GOT3 (cell line): Measurements from ENCODE around the gene IDH3G.

Source experiments
- DNase-seq: peaks from one replicate; lab custom pipeline; 2025; ENCODE audit warnings: mixed read lengths; lab: John Stamatoyannopoulos, UW

The IDH3G gene

DNA sequence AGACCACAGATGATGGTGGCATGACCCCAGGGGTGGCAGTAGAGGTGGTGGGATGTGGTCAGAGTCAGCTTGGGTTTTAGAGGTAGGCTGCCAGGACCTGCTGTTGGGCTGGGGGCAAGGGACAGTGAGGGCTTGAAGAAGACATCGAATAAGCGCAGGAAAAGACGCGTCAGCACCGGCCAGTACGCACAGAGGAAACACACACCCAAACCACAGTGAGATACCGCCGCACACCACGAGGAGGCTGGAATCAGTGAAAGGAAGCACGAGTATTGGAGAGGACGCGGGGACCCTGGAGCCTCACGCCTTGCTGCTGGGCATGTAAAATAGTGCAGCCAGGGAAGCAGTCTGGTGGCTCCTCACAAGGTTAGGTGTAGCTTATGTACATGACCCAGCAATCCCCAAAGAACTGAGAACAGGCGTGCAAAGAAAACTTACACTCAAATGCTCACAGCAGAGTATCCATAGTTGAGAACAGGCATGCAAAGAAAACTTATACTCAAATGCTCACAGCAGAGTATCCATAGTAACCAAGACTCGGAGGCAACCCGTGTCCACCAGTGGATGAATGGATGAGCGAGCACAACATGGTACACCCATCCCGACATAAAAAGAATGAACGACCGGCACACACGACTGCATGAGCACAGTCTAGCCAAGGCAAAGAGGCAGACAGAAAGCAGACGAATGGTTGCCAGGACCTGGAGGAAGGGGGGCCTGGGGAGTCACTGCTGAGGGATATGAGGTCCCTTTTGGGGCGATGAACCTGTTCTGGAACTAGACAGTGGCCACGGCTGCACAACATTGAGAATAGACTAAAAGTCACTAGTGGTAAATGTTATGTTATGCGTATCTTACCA, 22.9 kb upstream of the IDH3G start:
- DNase-seq, result no peak

DNA sequence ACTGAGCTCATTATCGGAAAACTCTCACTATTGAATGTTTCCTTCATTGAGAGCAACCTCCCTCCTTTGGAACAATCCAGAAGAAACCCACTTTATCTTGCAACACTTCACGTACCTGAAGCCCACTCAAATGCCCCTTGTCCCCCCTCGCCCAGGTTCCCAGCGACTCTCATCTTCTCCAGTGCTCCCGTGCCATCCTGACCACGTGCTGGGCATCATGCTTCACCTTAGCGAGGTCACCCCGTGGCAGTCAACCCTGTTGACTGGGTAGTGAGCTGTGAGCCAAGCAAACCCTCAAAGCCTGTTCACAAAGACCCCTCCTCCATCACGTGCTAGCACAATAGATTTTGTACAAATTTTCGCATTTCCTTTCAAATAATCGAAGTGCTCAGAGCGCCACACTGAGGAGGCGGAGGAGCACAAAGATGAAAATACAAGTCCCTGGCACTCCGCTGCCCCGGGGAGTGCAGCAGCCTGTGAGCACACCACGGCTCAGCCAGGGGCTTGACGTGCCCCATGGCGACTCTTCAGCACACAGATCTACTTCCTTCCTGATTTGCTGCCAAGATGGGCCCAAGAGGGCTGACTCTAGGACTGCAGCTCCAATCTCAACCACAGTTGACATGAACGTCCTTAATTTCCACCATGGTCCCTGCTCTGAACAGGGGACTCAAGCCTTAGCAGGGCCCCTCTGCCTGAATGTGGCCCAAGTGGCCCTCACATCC, 20.6 kb upstream of the IDH3G start:
- DNase-seq, result no peak

DNA sequence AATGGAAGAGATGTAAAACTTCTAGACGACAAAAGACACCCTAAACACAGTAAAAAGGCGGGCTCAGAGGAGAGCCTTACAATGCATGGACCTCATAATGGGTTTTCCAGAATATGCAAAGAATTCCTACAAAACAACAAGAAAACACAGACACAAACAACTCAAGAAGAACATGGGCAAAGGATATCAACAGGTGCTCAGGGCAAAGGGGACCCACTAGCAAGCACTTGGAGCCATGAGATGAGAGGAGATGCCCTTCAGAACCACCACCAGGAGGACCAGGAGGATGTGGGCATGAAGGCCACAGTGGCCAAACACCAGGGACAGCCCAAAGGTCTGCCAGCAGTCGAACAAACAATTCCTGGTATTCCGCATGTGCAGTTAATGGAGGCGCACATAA, 19.0 kb upstream of the IDH3G start:
- no peak for DNase-seq

DNA sequence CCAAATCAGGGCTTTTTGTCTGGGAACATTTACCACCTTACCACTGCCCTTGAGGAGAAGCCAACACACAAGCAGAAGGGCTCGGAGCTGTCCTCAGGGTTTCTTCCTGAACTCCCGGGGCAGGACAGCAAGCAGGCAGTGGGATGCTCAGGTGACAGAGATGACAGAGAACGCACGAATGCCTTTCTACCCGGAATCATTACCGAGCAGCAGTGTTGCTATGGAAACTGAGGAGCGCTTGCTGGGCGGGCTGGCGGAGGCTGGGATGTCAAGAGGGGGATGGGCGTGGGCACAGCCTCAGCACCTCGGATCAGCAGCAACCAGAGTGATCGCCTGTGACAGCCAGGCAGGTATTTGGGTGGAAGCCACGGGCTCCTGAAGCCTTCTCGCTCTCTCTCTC, 18.0 kb upstream of the IDH3G start:
- no peak for DNase-seq

DNA sequence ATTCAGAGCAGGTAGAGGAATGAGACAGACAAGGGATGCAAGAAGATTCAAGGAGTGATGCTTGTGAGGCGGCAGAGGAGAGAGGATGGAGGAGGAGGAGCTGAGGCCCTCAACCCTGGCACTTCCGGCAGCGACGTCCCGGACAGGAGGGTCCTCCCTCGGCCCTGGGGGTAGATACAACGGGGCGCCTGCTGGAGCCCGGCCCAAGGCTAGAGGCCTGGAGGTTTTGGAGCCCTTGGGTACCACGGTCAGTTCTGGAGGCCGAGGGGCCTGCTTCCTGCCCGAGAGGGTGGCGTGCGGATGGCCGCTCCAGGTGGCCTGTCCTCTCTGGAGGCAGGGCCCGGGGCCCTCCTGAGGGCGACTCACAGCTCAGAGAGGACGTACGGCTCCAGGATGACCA, 13.8 kb upstream of the IDH3G start:
- DNase-seq, result no peak

DNA sequence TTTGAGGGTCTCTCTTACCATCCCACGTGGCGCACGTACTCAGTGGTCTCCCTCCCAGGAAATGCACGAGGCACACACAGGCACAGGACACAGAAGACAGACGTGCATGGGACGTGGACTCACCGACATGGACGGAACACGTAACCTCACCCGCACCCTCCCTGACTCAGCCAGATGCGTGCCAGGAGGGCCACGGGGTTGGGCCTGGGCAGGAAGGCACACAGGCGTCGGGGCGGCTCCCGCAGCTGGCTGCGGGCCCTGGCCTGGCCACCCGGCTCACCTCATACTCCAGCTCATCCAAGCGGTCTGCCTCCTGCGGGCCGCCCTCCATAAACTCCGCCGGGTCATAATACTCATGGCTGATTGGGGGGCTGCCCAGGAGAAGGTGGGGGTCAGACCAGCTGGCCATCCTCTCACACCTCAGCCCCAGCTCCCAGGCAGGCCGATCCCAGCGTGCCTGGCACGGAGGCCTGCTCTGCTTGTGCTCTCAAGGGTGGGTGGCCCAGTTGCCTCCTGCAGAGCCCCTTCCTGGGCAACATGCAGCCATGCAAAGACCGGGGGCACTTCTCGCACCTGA, 12.9 kb upstream of the IDH3G start:
- DNase-seq, result no peak

DNA sequence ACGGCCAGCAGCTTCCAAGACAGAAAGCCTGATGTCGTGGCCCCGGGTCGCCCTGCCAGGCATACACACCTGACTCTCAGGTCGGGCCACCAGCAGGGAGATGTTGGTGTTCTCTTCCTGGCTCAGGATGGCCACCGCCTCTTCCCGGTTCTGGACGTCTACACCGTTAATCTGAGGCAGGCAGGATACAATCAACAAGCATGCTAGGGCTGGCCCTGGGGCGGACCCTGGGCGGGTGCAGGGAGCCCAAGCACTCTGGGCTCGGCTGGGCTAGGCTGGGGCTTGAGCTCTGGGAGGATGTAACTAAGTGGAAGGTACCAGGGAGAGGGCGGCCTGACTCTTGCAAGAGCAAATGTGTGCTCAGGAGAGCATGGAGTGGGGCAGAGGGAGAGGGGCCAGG, 11.3 kb upstream of the IDH3G start:
- no peak for DNase-seq

DNA sequence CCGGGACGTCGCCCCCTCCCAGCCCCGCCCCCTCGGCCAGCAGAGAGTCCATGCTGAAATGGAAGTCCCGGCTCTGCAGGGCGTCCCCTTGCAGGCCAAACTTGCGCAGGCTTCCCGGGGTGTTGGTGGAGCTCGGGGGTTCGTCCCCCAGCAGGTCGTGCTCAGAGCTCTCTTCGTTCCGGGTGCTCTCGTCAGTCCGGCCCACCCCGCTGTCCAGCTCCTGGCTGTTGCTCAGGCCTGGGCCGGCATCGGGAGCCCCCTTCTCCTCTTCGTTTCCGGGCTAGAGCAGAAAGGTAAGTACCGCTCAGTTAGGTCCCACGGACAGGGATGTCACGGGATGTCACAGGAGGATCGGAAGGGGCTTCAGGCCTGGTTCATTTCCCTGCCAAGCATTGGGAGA, 10.4 kb upstream of the IDH3G start:
- DNase-seq, result no peak

DNA sequence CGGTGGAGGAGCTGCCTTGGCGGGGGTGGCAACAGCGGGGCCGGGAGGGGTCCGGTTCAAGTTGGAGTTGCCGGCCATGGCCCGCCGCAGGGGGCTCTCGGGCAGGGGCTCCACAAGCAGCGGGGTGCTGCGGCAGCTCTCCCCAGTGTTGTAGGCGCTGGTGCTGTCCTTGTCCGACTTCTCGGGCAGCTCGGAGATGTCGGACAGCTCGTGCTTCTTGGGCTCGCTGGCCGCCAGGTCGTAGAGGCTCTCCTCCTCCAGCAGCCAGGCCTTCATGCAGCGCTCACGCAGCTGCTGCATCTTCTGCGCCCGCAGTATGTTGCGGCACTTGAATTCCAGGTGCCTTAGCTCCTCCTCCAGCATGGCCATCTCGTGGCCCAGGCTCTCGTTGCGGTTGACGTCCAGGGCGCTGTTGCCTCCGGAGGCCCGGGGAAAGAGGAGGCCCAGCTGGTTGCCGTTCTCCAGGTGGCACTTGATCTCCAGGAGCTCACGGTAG, 10.0 kb upstream of the IDH3G start:
- no peak for DNase-seq

DNA sequence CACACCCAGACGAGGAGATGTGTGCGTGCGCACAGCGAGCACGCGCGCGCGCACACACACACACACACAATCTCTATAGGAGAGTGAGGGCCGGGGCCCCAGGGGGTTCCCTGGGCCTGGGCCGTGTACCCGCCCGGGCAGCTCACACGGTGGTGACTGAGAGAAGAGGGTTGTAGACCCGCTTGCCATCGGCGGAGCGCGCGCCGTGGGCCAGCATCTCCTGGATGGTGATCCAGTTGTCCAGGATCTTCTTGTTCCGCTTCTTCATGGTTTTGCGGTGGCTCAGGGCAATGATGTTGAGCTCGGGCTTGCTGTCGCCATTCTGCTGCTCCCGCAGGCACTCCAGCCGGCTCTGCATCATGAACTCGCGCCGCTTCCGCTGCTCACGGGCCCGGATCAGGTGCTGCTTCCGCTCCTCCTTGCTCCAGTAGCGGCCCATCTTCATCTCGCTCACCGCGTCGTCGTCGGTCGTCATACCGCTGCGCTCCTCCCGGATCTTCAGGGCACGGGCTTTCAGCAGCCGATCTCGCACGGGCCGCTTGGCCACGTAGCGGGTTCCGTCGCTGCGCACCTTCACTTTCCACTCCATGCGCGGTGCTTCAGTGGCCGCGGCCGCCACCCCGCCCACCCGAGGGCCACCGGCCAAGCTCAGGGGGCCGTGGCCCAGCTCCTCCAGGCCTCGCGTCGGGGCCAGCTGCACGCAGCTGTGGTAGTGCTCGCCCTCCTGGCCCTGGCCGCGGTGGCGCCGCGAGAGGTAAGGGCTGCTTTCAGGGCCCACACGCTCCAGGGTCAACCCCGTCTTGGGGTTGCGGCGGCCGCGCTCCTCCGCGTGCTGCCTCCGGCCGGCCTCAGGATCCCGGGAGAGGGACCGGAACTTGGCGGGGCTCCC, 9.3 kb upstream of the IDH3G start:
- no peak for DNase-seq

DNA sequence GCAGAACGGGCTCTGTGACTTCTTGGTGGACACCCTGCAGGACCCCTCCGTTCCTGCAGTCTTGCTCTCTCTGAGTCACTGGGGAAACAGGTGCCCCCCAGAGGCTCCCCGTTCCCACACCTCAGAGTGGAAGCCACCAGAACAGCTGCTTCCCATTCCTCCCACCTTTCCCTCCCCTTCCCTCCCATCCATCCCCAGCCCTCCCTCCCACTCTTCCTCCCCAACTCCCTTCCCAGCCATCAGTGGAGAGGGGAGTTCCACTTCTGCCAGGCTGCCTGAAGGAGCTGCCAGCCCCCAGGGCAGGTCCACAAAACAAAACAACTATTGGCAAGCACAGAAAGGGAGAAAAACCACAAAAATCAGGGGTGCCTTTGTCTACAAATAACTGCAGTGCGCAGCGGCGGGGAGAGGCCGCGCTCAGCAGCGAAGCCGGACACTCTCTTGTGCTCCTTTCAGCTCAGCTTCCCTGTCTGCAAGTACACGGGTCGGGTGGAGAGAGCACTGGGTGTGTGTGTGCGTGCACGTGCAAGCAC, 8.4 kb upstream of the IDH3G start:
- DNase-seq, result no peak

DNA sequence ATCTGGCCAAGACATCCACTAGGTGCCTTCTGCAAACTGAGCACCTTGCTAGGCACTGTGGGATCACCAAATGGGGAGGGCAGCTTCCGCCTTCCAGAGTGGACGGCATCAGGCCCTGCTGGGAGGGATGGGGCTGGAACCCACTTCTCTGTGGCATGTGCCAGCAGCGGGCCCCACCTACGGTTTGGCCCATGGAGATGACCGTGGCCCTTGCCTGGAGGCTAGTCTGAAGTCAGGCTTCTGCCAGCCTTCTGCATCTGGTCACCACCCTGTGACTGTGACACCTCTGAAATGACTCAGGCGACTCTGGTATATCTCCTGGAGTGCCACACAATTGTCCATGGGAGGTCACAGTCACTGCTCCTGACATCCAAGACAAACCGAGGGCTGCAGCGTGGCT, 7.5 kb upstream of the IDH3G start:
- DNase-seq, result no peak

DNA sequence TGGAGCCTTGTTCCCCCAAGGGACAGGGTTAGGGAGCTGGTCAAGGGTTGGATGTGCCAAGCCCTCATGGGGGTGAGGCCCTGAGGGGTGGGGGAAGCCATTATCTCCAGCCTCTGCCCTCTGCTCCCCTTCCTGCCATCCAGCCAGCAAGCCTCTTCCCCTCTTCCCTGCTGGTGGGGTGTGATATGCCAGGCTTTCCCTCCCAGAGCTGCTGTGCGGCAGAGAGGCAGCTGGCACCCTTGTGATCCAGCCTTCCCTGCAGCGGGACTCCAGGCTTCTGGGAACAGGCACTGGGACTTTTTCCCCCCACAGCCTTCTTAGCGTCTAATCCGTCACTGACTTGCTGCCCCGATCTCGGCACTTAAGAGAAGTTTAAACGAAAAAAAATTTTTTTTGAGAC, 6.6 kb upstream of the IDH3G start:
- DNase-seq, result no peak

DNA sequence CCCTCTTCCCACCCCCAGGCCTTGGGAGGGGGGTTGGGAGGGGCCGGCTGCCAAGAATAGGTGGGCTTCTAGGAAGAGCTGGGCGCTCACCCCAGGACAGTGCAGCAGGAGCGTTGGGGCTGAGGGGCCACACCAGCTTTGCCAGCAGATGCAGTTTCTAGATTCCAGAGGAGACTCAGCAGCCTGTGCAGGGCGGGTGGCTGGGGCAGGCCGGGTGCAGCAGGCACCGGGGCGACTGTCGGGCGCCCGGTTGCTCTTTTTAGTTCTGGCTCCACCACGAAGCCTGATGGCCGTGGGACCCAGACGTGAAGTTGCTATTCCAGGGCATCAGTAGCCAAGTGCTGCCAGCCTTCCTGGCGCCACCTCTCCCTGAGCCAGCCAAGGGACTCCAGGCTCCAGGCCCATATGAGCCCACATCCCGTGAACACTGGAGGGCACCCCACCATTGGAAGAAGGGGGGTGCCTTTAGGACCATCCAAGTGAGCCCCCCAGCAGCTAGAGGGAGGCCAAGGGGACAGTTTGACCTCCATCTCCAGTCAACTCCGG, 6.1 kb upstream of the IDH3G start:
- no peak for DNase-seq

DNA sequence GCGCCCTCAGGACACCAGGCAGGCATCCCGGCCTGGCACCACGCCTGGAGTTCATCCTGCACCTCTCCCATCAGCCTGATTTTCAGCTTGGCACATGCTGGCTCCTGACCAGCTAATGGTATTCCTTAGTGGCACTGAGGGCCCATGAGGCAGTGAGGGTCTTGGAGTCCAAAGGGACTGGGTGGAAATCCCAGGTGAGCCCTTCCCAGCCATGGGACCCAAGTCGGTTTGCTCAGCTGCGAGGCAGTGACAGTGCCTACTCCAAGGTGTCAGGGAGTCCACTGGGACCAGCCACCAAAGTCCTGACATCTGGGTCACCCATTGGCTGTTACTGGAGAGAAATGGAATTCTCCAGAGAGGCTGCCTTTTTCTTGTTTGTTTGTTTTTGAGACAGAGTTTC, 5.2 kb upstream of the IDH3G start:
- DNase-seq, result no peak

DNA sequence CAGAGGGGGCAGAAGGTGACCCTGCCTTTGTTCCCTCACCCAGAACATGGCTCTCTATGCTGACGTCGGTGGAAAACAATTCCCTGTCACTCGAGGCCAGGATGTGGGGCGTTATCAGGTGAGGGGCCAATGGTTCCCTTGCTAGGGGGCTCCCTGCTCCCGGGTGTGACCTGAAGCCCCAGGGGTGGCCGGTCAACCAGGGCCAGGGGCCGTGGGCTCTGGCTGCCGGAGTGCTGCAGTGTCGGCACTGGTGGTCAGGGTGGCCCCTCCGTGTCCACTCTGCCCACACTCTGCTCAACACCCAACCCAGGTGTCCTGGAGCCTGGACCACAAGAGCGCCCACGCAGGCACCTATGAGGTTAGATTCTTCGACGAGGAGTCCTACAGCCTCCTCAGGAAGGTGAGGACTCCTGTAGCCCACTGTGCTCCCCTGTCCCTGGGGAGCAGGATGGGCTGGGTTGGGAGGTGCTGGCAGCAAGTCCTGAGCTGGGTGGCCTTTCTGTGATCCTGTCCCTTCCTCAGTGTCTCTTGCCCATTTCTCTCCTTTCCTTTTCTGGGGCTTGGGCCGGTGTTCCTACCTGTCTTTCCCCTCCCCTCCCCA, 3.3 kb upstream of the IDH3G start:
- no peak for DNase-seq

DNA sequence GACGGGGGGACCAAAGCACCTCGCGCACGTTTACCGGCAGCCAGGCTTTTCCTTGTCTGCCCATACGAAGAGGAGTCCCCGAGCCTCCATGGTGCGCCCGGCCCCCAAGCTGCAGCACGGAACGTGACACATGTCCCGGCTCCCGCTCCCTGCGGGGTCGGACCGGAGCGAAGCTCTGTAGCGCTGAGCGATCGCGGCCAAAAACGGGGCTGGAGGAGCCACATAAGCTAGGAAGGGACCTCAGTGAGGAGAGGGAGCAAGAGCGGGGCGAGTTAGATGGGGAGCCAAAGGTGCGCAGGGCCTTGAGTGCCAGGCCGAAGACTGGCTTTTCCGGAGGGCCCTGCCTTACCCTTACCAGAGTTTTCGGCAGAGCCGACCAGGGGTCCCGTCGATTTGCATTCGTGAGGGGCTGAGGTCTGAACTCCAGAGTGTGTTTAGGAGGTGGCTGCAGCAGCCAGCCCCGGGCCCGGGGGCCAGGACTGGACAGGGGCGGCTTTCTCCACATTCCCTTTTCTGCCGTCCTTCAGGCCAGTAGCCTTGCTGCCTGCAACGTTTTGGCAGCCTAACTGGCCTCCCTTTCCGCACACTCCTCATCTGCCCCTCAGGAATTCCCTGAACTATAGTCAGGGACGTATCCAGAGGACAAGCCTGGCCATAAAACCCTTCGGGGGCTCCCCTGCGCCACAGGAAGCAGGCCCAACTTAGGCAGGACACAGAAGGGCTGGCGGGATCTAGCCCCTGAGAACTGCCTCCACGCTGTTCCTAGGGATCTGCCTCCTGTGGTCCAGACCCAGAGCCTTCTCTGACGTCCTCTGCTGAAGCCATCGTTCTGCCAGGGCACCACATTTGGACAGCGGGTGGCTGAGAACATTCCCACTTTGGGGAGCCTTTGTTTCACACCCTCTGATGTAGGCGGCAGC, 982 bp upstream of the IDH3G start:
- no peak for DNase-seq

DNA sequence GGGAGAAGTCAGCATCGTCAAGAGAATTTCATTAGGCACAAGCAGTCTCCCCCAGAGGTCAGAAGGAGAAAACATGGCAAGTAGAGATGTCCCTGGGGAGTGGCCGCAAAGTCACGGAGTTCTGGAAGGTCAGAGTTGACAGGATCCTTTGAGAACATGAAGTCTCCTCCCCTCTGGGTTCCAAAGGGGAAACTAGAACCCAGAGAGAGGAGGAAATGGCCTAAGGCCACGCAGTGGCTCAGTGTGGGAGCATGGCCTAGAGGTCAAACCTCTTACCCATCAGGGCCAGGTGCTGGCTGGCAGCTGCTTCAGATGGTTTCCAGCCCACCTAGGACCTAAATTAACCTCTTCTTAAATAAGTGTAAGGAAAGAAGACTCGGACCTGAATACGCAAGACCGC, 884 bp downstream of the IDH3G start:
- DNase-seq, result no peak

DNA sequence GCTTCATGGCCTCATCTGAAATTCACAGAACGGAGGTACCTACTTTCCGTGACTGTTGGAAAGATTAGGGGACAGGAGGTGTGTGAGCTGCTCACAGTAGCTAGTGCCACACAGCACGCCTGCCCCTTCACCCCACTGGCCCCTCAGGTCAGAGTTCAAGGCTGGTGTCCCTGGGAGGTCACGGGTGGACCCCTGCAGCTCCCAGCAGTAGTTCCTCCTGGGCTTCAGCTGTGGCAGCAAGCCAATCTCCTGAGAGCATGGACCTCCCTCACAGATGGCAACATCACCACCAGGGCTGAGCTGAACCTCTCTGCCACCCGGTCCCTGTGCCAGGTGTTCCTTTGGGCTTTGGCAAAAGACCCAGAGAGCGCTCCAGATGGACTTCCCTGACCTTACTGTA, 1.8 kb downstream of the IDH3G start:
- DNase-seq, result no peak
